HG02759 (cell line): ENCODE data around the gene ARHGEF10L.

Experiments used
- ATAC-seq: cut with Tn5 transposase; IDR thresholded peaks from one replicate; pipeline ENCODE4 v1.9.1; 2021; ENCODE audit warnings: mild to moderate bottlenecking, moderate library complexity; ENCODE audit not compliant: unreplicated experiment

The ARHGEF10L gene

DNA sequence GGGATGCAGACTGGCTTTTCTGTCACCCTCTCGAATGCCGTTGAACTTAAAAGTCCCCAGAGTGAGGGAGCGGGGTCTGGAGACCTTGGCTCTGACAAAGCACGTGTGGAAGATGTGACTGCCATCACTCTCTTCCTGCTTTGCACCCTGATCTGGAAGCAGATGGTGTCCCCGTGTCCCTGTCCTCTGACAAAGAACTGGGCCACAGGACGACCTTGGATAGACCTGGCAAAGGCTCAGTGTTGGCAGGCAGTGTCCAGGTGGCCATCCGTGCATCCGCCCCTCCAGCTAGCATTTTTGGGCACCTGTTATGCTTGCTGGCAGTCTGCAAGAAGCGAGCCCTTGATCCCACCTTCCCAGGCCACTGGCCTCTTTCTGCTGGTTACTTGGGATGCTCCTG, 27.4 kb downstream of the ARHGEF10L start:
- no peak for ATAC-seq

DNA sequence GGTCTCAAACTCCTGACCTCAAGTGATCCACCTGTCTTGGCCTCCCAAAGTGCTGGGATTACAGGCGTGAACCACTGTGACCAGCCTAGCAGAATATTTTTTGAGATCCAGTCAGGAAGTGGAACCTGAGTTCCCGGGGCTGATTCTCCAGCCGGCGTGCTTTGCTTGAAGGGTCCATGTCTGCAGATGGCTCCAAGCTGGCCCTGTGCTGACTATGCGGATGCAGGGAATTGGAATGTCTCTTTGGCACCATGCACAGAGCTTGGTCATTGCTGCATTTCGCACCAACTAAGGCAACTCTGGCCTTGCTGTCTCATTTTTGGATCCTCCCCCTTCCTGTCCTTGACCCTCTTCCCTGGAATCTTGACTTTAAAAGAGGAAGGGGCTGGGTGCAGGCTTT, 28.1 kb downstream of the ARHGEF10L start:
- no peak for ATAC-seq

DNA sequence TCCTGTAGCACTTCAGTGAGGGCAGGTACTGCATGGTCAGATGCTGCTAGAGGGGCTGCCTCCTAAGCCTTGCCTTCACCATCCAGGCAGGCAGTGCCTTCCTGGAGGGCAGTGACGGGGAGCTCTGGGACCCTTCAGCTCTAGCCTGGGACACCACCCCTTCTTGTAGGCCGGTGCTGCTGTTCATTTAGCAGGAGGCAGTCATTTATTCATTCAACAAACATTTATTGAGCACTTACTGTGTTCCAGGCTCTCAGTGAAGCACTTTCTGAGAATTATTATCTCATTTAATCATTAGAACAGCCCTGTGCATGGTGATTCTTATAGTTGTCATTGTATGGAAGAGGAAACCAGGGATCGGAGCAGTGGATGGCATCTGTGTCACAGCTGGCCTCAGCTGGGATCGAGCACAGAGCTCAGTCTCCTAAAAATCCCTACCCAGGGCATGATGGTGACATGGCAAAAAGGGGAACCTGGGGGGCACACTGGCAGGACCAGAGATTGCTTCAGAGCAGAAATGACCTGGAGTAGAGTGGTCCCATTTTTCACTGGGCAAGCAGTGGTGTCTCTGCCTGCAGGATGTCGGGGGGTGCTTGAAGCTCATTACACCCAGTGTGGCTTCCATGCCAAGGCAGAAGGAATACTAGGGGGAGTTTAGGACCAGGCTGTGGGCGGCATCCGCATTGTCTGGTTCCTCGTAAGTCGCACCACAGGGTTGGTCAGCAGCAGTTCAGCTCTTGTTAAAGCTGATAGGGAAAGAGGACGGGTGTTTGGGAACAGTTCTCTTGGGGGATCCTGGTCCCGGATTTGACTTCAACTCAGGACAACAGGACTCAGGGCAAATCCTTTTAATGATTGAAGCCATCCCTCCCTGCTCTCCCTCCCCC, 28.8 kb downstream of the ARHGEF10L start:
- ATAC-seq = no peak

DNA sequence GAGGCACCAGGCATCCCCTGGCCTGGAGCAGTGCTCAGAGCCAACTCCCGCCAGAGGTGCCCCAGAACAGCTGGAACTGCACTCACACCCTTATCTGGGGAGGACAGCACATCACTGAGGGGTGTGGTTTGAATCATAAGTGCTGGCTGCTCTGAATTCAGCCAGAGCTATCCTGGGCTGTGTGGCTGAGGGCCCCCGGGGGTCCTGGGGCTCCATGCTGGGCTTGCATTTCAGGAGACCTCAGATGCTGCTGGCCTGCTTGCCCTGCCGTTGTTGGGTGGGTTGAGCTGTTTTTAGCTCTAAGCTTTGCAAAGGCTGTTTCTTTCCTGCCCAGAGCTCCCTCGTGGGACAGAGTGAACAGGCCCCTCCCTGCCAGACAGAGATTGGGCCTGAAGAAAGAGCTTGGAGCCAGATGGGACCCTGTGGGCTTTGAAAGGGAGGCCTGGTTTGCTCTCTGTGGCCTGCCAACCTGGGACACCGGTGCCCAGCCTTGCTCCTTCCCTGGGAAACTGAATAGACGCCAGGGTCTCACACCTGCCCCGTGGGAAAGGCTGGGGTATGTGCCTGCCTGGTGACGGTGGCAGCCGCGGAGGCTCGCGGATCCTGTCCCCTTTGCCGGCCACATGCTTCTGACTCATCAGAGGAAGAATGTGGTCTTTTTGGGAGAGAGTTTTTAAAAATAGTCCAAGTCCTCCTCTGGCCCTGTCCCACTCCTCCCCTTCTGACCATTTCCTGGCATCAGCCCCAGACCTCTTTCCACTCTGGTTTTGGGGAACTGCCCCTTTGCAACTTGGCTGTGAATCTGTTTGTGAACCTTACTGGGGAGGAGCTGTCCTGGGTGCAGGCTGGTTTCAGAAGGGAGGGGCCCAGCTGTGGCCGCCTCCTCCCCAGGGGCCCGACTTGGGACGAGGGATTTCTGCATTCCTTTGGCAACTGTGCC, 30.0 kb downstream of the ARHGEF10L start:
- no peak for ATAC-seq

DNA sequence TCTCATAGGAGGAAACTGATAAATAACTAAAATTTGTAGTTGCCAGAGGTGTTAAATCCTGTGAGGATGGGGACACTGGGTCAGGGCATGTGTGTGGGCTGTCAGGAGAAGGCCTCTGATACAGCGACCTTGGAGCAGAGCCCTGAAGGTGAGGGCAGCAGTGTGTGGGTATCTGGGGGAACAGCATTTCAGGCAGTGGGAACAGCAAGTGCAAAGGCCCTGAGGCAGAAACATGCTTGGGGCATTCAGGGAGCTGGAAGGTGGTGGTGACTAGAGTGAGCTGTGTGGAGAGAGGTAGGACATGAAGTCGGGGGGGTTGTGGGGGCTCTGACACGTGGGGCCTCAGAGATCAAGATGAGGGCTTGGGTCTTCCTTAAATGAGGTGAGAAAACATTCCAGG, 30.7 kb downstream of the ARHGEF10L start:
- ATAC-seq = no peak

DNA sequence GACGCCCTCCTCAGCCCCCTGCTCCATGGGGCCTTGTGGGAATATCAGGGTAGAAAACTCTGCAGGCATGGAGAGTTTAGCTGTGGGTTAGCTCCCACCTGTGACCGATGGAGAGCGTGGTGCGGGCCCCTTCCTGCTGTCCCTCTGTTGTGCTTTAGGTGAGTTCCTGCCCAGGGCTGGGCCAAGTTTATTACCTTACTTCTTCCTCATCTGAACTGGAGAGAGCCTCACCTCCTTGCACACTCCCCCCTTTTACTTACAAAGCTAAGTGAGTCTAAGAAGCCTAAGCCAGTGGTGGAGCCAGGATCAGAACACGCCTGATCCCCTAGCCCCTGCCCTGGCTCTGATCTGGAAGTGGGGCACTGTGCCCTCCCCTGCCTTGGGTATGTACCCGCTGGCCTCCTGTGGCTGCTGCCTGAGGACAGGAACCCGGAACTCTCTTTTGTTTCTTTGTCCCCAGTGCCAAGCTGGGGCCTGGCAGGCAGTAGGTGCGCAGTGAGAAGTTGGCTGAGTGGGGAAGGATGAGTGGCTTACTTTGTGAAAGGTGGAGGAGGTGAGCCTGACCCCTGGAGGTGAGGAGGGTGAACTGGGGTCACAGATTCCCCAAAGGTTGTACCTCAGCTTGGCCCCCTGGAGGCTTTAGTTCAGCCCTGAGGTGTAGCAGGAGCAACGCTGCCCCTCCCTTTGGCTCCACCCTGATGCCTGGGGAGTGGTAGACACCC, 32.9 kb downstream of the ARHGEF10L start:
- ATAC-seq = no peak

DNA sequence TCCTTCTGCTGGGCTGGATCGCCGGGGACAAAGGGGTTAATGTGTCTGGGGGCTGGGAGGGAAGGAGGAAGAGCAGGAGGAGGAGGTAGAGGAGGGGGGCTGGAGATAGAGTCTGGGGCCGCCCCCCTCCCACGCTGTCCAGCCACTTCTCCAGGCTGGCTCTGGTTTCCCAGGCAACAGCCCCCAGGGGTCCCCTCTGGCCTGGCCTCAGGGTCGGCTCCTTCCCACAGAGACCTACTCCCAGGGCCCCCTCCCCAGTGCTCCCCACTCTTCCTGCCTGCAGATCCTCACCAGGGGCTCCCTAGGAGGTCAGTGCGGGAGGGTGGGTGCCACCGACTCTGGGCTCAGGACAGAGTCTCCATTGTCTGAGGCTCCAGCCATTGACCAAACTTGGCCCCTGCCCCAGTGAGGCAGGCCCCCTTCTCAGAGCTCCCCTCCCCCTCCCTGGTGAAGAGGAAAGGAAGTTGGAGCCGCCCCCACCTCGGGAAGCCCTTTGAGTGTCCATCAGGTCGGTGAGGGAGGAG, 34.1 kb downstream of the ARHGEF10L start:
- no peak for ATAC-seq

DNA sequence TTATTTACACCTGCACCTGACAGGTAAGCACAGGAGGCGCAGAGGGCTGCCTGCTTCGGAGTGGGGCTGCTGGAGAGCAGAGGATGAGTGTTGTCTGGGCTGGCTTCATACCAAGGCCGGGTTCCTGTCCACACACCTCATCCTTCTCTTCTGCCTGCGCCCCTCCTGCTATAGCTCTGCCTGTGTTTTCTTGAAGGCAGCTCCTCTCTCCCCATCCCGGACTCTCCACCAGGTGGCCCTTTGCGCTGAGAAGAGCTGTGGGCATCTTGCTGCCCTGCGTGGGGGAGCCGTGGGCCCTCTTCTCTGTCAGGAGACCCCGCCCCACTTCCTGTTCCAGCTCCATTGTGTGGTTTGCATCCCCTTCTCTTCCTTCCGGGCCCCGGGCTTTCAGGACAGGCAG, 35.0 kb downstream of the ARHGEF10L start:
- no peak for ATAC-seq

DNA sequence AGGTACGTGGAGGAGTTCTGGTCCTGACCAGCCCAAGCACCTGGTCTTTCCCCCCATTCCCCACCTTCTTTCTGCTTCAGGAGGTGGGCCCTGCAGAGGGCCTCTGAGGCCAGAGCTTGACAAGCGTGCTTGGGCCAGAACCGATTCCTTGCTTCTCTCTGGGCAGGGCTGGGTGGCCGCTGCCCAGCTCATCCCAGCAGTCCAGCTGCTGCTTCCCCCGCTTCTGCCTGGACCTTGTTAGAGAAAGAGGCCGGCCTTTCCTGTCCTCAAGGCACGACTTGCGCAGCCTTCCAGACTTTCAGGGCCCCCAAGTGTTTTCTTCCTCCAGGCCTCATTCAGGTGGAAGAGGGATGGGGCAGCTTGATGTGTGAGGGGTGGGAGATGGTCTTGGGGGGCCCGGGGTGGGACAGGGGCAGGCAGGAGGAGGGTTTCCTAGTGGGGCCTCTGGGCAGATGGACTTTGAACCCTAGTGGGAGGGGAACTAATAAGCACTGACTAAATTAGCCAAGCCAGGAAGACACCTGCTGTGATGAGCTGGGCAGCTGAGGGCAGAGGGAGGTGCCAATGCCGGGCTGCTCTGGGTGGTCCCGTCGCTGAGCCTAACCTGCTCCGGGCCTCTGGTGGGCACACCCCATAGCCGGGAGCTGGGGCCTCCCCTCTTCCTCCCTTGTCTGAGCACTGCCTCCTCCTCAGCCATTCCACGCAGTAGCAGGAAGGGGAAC, 36.5 kb downstream of the ARHGEF10L start:
- ATAC-seq = no peak

DNA sequence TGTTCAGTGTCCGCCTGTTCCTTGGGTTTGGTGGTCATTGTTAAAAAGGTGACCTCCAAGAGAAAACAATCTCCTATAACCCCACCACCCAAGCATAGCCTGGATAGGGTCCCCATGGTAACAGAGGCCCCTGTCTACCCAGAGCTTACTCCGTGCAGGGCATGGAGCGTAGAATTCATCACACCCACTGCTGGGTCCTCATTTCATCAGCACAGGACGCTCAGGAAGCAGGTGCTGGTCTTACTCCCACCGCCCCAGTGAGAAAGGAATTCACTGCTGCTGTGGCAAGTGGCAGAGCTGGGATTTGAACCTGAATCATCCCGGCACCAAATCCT, 37.0 kb downstream of the ARHGEF10L start:
- ATAC-seq = no peak

DNA sequence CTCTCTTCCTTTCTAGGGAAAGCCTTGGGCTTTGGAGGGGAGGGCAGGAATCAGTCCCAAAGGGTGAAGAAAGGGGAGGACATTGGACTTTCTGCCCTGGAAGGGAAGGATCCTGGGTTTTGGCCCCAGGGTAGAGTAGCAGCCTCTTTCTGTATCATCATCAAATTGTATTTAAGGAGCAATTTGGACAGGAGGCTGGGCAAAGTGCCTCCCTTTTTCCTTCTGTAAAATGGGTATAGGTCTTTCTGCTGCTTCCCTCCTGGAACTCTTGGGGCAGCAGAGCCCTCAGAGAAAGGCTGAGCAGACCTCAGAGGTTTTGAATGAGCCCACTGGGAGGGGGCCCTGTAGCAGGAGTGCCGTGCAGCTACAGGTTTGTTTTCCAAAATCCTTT, 38.4 kb downstream of the ARHGEF10L start:
- no peak for ATAC-seq

DNA sequence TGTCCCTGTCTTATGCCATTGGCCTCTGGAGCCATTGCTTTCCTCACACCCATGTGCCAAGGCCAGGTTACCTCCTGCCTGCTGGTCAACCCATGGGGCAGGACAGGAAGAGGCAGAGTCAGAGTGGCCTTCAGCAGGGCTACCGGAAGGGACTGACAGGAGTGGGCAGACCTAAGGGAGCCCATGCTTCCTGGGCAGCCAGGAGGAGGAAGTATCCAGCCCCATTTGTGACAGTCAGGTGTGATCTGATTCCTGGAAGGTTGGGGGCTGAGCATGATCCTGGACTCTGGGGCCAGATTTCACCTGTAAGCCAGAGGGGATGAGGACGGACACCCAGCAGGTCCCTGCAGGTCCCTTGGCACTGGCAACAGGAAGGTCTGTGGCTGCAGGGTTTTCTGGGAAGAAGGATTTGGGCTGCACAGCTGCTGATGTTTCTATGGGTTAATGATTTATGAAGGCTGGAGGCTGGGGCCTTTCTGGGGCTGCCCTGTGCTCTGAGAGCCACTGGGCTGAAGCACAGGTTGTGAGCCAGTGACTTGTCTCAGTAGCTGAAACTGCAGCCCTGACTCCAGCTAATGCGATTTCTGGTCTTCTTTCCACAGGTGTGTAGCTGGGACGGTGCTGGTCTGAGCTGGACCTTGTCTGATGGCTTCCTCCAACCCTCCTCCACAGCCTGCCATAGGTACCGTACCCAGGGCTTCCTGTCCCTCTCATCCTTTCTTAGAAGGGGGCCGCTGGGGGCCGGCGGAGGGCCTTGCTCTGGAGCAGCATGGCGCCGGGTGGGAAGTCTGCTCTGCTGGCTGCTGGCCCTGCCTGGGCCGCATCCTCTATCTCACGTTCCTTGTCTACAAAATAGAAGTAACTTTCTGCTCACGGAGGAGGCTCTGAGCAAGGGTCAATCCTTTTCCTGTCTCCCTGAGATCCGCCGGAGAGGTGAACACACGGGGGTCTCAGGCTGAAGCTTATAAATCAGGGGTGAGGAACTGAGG, 40.7 kb downstream of the ARHGEF10L start:
- ATAC-seq = no peak

DNA sequence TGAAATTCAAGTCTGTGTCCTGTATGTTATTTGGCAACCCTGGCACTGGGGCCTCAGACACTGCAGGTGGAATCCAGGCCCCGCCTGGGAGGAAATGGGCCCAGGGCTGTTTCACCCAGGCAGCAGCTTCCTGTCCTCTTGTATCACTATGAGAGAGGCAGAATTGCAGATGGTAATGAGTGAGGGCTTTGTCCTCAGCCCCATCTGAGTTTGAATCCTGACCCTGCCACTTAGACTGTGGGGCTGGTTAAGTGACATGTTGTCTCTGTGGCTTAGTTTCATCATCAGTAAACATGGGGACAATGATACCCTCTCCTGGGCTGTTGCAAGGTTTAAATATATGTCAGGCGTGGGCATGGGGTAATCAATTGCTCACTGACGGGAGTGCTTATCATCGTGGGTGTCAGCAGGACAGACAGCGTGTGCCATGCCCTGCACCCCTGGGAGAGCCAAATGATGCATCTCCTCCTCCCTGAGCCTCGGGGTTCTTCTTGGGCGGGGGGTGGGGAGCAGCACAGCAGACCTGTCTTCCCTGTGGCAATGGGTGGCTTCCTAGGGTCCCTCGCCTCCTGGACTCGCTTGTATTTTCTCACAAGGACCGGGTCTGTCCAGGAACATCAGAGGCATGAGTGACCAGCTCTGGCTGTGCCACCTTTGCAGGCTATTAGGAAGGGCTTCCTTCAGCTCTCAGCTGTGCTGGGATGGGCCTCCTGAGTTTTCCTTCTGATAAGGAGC, 42.1 kb downstream of the ARHGEF10L start:
- ATAC-seq = no peak

DNA sequence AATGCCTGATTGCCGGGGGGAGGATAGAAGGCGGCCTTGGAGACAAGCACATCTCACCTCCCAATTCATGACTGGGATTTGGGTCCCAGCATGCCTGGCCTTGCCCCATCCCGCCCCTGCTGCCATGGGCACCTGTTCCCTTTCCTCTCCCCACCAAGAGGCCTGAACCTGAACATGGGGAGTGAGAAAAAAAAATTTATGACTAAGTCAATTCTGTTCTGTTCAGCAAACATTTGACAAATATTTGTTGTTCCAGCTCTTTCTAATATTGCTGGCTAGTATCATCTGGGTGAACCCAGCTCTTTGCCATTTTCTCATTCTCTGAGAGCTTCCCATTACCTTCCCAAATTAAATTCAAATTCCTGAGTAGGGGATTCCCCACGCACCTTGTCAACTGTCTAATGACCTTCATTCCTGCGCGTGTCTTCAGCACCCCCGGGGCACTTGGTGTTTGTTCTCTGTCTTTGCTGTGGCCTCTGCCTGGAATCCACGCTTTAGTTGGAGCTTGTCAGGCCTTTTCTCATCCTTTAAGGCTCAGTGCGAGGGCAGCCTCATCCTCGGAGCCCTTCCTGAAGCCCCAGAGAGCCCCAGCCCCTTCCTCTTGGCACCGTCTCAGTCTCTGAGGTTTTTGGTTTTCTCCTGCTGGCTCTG, 42.8 kb downstream of the ARHGEF10L start:
- no peak for ATAC-seq

DNA sequence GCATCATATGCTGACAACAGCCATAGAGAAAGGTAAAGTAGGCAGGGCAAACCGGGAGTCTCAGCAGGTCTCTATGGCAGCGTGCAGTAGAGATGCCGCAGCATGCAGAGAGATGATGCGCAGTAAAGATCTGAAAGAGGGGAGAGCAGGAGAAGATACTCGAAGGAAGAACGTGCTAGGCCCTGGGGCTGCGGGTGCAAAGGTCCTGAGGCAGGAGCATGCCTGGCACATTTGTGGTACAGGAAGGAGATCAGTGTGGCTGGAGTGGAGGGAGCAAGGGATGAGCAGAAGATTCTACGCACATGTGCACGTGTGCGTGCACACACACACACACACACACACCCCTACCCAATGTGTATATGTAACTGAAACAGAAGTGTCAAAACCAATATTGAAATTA, 45.0 kb downstream of the ARHGEF10L start:
- ATAC-seq = no peak

DNA sequence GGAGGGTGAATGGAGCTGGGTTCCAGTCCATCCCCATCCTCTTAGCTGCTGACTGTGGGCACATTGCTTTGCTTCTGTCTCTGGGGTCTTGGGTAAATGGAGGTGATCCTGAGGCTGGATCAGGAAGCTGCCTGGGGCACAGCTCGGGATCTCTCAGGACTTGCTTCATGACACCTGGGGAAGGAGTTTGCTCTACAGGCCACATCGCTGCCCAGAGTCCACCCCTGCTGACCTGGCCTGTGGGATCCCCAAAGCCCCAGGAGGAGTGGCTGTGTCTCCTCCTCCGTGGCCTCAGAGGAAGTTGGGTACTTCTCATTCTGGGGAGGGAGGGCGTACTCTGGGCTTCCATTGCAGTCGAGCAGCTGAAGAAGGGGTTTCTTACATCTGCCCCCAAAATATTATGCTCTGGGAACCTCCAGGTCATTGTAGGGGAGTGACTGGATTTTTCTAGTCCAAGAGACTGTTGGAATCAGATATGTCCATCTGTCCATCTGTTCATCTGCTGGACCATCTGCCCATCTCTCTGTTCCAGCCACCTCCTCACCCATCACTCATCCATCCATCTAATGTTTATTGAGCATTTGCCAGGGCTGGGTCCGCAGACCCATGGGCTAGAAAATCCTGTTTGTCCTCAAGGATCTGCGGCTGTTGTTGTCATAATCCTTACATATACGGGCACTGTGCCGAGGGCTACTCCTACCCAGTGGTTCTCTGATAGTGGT, 45.9 kb downstream of the ARHGEF10L start:
- no peak for ATAC-seq

DNA sequence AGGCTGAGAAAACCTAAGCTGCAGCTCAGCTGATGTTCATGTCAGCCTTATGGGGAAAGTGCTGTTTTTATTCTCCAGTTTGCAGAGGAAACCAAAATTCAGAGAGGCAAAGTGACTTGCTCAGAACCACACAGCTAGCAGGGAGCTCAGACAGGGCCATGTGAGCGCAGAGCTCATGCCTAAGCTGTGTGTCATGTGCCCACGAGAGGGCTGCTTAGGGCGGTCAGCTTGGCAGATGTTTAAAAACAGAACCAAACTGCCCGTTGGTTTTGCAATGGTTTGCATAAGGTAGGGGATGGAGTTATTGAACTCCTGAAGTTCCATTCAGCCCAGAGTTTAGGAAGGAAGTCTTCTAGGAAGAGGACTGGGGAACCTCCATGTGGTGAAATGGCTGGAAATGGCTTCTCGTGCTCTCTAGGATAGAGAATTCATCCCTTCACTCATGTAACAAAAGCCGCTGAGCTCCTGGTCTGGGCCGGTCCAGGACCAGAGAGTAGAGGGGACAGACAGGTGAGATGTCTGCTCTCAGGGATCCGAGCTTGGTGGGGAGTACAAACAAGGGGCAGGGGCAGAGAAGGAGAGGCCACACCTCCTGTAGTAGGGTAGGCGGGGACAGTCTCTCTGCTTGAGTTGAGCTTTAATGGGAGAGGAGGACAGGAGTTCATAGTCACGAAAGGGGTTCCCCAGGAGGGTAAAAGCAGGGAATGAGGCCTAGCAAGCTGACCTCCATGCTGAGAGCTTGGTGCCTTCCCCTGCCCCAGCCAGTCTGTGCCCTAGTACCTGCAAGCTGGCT, 46.9 kb downstream of the ARHGEF10L start:
- no peak for ATAC-seq
